Measurements from ENCODE around the gene SPRR1B. TPM values are rescaled to one million over a fixed set of nuclear protein-coding genes. Genes with fewer than 3 reads are reported as not detected.

SPRR1B gene
- total and polyA plus RNA-seq, 10 of the 15 experiments (the other 5 are each of a cell fraction or from before 2014, with no cell fraction given): not detected

DNA sequence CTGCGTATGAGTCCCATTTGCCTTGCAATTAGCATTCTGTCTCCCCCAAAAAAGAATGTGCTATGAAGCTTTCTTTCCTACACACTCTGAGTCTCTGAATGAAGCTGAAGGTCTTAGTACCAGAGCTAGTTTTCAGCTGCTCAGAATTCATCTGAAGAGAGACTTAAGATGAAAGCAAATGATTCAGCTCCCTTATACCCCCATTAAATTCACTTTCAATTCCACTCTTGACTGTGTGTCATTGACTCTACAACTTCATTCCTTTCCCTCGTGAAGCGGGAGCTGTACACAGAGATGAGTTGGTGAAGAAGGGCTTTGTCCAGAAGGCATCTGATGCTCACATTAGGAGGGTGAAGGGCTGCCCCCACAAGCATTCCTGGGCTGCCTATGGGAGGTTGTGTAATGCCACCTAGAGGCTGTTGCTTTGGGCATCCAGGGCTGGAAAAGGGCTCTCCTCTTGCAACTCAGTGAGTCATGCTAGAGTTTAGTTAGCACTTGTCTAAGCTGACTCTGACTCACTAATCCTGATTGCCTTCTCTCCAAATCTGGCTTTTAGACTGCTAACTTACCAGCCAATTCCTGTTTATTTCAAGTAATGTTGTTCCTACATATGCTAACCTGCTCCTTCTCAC lies 1.8 kb downstream of the SPRR1B start:
- TF ChIP-seq SUZ12 (IDR thresholded peaks at IDR 0.05; ENCODE audit: unreplicated experiment): no peak
- TF ChIP-seq, protein P1, sequence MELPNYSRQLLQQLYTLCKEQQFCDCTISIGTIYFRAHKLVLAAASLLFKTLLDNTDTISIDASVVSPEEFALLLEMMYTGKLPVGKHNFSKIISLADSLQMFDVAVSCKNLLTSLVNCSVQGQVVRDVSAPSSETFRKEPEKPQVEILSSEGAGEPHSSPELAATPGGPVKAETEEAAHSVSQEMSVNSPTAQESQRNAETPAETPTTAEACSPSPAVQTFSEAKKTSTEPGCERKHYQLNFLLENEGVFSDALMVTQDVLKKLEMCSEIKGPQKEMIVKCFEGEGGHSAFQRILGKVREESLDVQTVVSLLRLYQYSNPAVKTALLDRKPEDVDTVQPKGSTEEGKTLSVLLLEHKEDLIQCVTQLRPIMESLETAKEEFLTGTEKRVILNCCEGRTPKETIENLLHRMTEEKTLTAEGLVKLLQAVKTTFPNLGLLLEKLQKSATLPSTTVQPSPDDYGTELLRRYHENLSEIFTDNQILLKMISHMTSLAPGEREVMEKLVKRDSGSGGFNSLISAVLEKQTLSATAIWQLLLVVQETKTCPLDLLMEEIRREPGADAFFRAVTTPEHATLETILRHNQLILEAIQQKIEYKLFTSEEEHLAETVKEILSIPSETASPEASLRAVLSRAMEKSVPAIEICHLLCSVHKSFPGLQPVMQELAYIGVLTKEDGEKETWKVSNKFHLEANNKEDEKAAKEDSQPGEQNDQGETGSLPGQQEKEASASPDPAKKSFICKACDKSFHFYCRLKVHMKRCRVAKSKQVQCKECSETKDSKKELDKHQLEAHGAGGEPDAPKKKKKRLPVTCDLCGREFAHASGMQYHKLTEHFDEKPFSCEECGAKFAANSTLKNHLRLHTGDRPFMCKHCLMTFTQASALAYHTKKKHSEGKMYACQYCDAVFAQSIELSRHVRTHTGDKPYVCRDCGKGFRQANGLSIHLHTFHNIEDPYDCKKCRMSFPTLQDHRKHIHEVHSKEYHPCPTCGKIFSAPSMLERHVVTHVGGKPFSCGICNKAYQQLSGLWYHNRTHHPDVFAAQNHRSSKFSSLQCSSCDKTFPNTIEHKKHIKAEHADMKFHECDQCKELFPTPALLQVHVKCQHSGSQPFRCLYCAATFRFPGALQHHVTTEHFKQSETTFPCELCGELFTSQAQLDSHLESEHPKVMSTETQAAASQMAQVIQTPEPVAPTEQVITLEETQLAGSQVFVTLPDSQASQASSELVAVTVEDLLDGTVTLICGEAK (IDR thresholded peaks at IDR 0.05; ENCODE audit: borderline replicate concordance): no peak
- TF ChIP-seq, protein P2, sequence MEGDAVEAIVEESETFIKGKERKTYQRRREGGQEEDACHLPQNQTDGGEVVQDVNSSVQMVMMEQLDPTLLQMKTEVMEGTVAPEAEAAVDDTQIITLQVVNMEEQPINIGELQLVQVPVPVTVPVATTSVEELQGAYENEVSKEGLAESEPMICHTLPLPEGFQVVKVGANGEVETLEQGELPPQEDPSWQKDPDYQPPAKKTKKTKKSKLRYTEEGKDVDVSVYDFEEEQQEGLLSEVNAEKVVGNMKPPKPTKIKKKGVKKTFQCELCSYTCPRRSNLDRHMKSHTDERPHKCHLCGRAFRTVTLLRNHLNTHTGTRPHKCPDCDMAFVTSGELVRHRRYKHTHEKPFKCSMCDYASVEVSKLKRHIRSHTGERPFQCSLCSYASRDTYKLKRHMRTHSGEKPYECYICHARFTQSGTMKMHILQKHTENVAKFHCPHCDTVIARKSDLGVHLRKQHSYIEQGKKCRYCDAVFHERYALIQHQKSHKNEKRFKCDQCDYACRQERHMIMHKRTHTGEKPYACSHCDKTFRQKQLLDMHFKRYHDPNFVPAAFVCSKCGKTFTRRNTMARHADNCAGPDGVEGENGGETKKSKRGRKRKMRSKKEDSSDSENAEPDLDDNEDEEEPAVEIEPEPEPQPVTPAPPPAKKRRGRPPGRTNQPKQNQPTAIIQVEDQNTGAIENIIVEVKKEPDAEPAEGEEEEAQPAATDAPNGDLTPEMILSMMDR (IDR thresholded peaks at IDR 0.05 in 2 of 3, conservative IDR thresholded peaks at IDR 0.05 in 1 of 3; ENCODE audit: control insufficient read depth in 2 of 3, extremely low read depth in 1 of 3, insufficient read depth in 1 of 3, low read depth in 3 of 3, low read length in 3 of 3): peak in 2 of 3 experiments; percentile 14 to 30; a peak in 3 of 6 replicates
- TF ChIP-seq EP300 (IDR thresholded peaks at IDR 0.05; ENCODE audit: borderline replicate concordance in 1 of 2, control insufficient read depth in 1 of 2, low read depth in 2 of 2, low read length in 2 of 2): no peak
- TF ChIP-seq RAD21 (IDR thresholded peaks at IDR 0.05; ENCODE audit: insufficient read depth, low read depth, low read length): peak; percentile 23; the same call in 1 of the 2 replicates
- no peak for TF ChIP-seq POLR2A (IDR thresholded peaks at IDR 0.05; ENCODE audit: low read depth, low read length)
- no peak for TF ChIP-seq NFYB (IDR thresholded peaks at IDR 0.05; ENCODE audit: insufficient read depth, low read depth, low read length)
- TF ChIP-seq, protein P3, sequence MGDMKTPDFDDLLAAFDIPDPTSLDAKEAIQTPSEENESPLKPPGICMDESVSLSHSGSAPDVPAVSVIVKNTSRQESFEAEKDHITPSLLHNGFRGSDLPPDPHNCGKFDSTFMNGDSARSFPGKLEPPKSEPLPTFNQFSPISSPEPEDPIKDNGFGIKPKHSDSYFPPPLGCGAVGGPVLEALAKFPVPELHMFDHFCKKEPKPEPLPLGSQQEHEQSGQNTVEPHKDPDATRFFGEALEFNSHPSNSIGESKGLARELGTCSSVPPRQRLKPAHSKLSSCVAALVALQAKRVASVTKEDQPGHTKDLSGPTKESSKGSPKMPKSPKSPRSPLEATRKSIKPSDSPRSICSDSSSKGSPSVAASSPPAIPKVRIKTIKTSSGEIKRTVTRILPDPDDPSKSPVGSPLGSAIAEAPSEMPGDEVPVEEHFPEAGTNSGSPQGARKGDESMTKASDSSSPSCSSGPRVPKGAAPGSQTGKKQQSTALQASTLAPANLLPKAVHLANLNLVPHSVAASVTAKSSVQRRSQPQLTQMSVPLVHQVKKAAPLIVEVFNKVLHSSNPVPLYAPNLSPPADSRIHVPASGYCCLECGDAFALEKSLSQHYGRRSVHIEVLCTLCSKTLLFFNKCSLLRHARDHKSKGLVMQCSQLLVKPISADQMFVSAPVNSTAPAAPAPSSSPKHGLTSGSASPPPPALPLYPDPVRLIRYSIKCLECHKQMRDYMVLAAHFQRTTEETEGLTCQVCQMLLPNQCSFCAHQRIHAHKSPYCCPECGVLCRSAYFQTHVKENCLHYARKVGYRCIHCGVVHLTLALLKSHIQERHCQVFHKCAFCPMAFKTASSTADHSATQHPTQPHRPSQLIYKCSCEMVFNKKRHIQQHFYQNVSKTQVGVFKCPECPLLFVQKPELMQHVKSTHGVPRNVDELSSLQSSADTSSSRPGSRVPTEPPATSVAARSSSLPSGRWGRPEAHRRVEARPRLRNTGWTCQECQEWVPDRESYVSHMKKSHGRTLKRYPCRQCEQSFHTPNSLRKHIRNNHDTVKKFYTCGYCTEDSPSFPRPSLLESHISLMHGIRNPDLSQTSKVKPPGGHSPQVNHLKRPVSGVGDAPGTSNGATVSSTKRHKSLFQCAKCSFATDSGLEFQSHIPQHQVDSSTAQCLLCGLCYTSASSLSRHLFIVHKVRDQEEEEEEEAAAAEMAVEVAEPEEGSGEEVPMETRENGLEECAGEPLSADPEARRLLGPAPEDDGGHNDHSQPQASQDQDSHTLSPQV (IDR thresholded peaks at IDR 0.05): no peak
- no peak for DNase-seq (ENCODE audit: low read depth, low spot score)

More for the DNA sequence above, 1.8 kb downstream of the SPRR1B start:
- no peak overlapping the region for H3K4me2 ChIP-seq (ENCODE audit: control insufficient read depth, insufficient read depth)
- no peaks in the 10 kb centered on the region for H3K79me2 ChIP-seq (ENCODE audit: control insufficient read depth, insufficient read depth, low read length)
- no peak overlapping the region for H3K4me3 ChIP-seq
- intact Hi-C loops (cut with micrococcal nuclease; ENCODE audit: unreplicated experiment): loop anchor here (10.0 kb wide), 1 partner anchor 158 kb away; the partner anchor contains the start of gene SMCP
- no peak overlapping the region for H3K9ac ChIP-seq (ENCODE audit: control insufficient read depth, insufficient read depth, low read length)
- in situ Hi-C loops (cut with MboI): no loop called here
- ChIA-PET SMC1A (ENCODE audit: uncharacterized antibody, unreplicated experiment) (interaction anchor here (1.0 to 1.5 kb wide), 2 partner anchors 65 to 109 kb away, joined by 3 to 5 read pairs; no protein-coding TSS in a partner anchor), CTCF (interaction anchor here (0.6 to 1.8 kb wide), 6 partner anchors 51 to 304 kb away, joined by 3 to 8 read pairs (median 3); no protein-coding TSS in a partner anchor), POLR2A (no interaction called here), RAD21 (ENCODE audit: unreplicated experiment) (interaction anchor here (1.1 to 1.2 kb wide), 2 partner anchors 71 to 160 kb away, joined by 3 to 5 read pairs; no protein-coding TSS in a partner anchor)
- no peak overlapping the region for H3K27ac ChIP-seq (ENCODE audit: control insufficient read depth, insufficient read depth)
- no peaks in the 10 kb centered on the region for H3K9me3 ChIP-seq (replicated peaks; ENCODE audit: control insufficient read depth, insufficient read depth, low read length)
- WGBS (ENCODE audit: insufficient coverage, insufficient replicate concordance, low lambda C conversion rate, missing lambda C conversion rate): 3% methylated on average over 3 of the region's 3 CpGs
- H4K20me1 ChIP-seq (ENCODE audit: control insufficient read depth, insufficient read depth): no peaks in the 10 kb centered on the region
- FAIRE-seq (no peak), ATAC-seq (peak; percentile 67)
- no peak overlapping the region for H2AFZ ChIP-seq (ENCODE audit: control insufficient read depth, low read depth, low read length)
- H3K36me3 ChIP-seq (ENCODE audit: control insufficient read depth in 2 of 2, insufficient read depth in 2 of 2, low read length in 1 of 2): no peaks in the 10 kb centered on the region
- BruUV-seq (replicated peaks): no TSS peak
- H3K27me3 ChIP-seq (replicated peaks in 1 of 2; ENCODE audit: control insufficient read depth in 2 of 2, insufficient read depth in 2 of 2, low read length in 1 of 2): no peaks in the 10 kb centered on the region; a peak in 1 of 4 replicates
- no peaks in the 10 kb centered on the region for H3K4me1 ChIP-seq (ENCODE audit: control insufficient read depth, insufficient read depth, low read length)
